Measurements from ENCODE around the gene RASSF3. TPM values are rescaled to one million over a fixed set of nuclear protein-coding genes. Genes with fewer than 3 reads are reported as not detected.
"Not testable (repeated sequence)": the region's sequence is repeated elsewhere in the genome, so short reads cannot be mapped to it uniquely, and the experiment has no call there.

RASSF3 gene
- total RNA-seq, 1 donor from 2014 or later, result 31.2 TPM

DNA sequence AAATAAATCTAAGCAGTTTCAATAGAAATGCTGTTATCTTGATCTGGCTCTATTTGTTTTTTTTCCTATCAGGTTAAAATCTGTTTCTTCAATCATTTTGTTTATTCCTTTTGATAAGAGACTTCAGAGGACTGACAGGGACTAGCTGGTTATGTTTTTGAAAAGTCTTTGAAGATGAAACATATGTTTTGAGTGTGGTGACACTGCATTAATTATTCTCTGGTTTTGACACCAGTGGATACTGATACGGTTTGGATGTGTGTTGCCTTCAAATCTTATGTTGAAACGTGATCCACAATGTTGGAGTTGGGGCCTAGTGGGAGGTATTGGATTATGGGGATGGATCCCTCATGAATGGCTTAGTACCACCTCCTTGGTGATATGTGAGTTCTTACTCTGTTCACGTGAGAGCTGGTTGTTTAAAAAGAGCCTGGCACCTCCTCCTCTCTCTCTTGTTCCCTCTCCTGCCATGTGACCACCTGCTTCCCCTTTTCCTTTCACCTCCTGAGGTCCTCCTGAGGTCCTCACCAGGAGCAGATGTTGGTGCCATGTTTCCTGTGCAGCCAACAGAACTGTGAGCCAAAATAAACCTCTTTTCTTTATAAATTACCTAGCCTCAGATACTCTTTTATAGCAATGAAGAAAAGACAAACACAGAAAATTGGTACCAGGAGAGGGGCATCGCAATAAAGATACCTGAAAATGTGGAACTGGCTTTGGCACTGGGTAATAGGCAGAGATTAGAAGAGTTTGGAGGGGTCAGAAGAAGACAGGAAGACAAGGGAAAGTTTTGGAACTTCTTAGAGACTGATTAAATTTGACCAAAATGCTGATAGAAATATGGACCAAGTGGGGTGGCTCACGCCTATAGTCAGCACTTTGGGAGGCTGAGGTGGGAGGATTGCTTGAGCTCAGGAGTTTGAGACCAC lies 23.0 kb downstream of the RASSF3 start:
- no peak for DNase-seq

DNA sequence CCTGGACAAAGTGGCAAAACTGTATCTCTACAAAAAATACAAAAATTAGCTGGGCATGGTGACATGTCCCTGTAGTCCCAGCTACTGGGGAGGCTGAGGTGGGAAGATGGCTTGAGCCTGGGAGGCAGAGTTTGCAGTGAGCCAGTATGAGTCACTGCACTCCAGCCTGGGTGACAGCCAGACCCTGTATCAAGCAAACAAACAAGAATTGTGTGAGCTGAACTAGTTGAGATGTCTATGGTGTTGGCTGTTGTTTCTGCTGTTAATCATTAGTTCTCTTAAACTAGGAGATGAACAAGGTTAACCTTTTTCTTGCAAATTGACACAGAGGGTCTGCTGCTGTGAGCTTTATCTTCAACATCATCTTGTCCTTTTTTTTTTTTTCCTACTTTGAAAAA lies 23.6 kb downstream of the RASSF3 start:
- DNase-seq, result no peak

DNA sequence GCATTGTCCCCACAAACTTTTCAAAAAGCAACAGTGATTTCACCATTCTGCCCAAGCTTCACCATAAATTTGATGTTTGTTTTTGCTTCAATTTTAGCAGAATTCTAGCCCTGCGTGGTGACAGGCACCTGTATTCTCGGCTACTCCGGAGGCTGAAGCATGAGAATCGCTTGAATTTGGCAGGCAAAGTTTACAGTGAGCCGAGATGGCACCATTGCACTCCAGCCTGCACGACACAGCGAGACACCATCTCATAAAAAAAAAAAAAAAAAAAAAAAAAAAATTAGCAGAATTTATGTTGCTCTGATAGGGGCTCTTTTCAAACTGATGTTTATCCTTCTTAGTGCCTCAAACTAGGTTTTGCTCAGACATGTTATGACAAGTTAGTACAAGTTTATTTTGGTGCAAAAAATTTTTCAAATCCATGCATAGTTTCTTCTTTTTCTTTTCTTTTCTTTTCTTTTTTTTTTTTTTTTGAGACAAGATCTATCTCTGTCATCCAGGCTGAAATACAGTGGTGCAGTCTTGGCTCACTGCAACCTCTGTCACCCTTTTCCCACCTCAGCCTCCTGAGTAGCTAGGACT lies 24.3 kb downstream of the RASSF3 start:
- DNase-seq, result no peak

DNA sequence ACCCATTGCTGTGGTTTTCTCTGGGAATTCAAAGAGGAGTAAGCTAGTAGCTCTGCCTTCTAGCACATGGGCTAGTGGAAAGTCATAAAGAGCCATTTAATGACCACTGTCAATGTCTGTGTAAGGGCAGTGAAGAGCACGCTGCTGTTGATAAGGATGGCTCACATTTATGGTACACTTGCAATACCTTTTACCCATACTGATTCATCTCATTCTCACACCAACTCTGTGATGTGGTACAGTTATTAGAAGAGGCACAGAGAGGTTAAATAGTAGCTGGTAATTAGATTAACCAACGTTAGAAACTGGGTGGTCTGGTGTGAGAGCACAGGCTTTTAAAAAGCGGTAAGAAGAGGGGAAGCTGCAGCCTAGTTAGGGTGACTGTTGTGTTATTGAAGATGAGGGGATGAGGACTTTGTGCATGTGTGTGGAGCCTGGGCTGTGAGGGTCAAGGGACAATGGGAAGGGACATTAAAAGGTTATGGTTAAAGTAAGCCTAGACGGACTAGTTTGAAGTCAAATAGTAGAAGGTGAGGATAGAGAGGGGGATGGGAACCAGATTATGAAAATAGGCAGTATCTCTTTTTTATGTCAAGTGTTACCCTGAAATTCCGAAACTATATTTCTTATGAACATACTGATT lies 25.2 kb downstream of the RASSF3 start:
- DNase-seq, result no peak

DNA sequence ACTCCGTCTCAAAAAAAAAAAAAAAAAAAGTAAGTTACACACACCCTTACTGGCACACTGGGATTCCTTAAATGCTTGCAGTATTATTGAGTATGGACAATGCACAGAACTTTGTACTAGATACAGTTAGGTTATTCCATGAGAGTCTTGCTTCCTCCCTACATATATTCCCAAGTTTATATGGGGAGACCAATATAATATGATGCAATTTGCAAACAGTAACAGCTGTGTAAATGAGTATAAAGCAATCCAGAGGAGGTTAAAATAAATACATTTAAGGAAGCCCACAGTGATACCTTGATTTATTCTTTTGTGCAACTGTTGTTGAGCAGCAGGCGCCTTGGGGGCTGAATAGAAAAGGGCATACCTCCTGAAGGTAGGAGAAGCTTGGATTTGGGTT lies 26.6 kb downstream of the RASSF3 start:
- no peak for DNase-seq

DNA sequence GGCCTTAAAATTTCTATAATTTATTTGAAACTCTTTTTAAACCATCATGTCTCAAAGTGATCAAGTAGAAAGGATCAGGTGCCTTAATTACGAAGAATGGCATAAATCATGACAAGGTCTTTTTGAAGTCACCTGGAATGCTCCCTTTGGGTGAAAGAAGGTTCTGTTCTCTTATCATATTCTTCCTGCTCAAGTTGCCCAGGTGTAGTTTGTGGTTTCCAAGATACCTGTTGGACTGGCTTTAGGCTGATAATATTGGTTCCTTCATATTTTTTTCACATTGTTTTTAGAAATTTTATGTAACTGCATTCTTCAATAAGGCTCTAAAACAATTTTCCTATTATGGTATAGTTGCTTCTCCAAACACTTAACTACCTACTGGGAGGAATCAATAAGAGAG lies 29.2 kb downstream of the RASSF3 start:
- no peak for DNase-seq

DNA sequence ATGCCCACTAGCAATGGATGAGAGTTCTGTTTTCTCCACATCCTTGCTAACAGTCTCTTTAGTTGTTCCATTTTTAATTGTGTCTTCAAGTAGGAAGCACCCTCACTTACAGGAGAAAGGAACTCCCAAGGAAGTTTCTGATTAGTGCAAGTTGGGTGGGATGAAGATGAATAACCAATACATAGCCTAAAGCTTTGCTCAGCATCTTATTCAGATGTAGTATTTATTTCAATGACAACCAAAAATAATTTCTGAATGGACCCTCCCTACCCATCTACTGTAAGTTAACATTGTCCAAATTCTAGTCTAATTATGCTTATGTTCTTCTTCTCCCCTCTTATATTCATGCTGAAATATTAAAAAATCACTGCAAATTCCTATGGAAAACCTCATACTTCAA lies 36.0 kb downstream of the RASSF3 start:
- DNase-seq, result no peak

DNA sequence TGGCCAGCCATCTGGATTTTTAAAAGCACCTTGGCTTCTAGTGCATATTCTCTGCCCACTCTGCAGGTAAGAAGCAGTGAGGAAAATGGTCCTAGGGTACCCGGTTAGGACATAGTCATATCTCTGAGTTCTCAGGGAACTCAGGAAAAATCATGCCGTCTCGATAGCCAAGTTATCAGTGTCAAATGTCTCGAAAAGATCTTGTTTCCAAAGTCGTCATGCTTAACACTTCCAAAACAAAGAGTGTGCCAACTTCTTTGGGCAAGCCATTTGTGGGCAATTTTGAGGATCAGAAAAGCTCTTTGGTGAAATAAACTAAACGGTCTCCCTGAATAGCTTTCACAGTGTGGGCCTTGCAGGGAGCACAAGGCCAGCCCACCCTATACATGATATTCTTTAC lies 39.2 kb downstream of the RASSF3 start:
- DNase-seq, result peak; percentile 65

DNA sequence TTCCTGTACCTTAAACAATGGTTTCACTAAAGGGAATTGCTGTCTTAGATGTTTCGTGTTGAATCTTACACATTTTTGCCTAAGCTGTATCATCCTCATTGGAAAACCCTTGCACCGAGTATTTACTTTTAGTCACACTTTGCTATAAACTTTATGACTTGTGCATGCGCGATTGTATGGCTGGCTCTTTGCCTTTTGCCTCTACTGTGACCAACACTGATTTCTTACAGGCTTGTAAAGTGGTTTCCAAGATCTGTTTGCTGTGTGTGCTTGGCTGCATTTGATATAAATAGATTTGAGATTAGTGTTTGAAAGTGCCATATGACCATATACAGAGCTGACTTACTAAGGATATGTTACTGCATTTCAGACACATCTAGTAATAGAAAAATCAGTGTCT lies 40.5 kb downstream of the RASSF3 start:
- peak; percentile 55 for DNase-seq

DNA sequence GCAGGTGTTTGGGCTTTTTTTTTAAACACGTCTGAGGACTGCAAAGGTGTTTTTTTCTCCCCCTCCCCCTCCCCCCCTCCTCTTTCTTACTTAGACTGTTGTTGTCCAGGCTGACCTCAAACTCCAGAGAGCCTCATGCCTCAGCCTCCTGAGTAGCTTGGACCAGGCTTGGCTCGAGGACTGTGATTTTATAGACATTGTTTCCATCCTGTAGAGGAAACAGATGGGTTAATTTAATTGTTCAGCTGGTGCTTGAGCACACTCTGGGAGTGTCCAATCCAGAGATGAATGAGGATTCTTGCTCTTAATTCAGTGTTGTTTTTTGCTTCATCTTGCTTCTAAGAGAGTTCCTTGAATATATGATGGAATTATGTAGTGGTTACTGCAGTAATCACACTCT lies 42.1 kb downstream of the RASSF3 start:
- no peak for DNase-seq

DNA sequence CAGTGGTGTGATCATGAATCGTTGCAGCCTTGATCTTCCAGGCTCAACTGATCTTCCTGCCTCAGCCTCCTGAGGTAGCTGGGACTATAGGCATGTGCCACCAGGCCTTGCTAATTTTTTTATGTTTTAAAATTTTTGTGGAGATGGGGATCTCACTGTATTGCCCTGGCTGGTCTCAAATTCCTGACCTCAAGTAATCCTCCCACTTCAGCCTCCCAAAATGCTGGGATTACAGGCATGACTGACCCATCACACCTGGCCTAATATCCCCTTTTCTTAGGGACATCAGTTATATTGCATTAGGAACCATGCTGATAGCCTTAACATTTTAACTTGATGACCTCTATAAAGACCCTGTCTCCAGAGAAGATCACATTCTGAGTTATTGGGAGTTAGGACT lies 42.8 kb downstream of the RASSF3 start:
- no peak for DNase-seq

DNA sequence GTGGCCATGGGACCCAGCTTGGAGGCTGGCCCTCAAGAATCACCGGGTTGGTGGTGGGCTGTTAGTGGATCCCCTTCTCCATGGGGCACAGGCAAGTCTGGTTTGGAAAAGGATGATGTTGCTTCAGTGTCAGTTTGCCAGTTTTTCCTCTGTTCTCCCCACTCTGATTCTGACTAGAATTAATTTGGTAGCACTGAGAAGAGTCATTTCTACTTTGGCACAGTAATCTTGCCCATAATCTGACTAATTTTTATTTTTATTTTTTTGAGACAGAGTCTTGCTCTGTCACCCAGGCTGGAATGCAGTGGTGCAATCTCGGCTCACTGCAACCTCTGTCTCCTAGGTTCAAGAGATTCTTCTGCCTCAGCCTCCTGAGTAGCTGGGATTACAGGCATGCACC lies 43.6 kb downstream of the RASSF3 start:
- DNase-seq, result not testable (repeated sequence)

DNA sequence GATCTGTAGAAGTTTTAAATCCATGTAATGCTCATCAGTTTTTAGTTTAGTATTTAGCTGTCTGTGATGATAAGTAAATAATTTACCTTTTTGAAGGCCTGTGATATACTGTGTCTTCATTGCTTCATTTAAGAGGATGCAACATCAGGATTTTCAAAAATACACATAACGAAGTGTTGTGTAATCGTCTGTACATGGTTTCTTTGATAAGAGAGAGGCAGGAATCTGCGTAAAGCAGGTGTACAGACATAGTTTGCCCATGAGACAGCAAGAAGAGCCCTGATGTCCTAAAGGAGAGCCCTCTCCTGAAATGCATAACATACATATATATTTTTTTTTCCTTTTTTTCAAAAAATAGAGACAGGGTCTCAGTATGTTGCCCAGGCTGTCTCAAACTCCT lies 44.8 kb downstream of the RASSF3 start:
- no peak for DNase-seq

DNA sequence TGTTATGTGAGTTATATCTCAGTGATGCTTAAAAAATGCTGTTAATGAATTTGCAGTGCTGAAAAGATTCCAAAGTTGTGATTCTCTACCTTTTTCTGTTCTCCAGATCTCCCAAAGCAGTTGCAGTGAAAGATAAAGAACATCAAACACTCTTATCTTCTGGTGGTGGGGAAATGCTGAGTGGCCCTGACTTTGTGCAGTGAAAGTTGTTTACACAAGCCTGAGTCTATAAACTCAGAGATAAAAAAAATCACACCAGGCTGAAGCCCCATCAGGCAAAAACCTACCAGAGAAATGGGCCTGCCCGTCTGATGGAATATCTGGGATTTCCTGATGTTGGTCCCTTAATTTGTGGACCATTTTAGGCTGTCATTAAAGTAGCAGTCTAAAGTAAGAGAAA lies 46.1 kb downstream of the RASSF3 start:
- DNase-seq, result no peak

DNA sequence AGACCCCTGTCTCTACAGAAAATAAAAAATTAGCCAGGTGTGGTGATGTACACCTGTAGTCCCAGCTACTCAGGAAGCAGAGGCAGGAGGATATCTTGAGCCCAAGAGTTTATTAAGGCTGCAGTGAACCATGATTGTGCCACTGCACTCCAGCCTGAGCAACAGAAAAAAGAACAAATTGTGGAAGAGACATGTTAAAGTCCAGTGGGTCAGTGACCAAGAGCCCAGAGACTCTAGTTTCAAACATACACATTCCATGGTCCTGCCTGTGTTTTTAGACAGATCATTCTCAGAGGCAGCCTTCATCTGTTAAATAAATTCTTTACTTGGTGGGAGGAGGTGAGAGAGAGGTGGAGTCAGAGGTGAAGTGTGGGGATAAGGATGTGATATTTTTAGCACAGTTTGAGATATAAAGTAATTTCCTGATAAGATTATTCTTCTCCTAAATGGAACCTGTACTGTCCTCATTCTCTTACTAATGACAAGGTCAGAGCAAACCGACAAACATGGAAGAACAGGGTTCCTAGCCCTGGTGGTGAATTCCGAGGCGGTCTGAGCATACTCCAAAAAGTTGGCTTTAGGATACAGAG lies 48.7 kb downstream of the RASSF3 start:
- no peak for DNase-seq

DNA sequence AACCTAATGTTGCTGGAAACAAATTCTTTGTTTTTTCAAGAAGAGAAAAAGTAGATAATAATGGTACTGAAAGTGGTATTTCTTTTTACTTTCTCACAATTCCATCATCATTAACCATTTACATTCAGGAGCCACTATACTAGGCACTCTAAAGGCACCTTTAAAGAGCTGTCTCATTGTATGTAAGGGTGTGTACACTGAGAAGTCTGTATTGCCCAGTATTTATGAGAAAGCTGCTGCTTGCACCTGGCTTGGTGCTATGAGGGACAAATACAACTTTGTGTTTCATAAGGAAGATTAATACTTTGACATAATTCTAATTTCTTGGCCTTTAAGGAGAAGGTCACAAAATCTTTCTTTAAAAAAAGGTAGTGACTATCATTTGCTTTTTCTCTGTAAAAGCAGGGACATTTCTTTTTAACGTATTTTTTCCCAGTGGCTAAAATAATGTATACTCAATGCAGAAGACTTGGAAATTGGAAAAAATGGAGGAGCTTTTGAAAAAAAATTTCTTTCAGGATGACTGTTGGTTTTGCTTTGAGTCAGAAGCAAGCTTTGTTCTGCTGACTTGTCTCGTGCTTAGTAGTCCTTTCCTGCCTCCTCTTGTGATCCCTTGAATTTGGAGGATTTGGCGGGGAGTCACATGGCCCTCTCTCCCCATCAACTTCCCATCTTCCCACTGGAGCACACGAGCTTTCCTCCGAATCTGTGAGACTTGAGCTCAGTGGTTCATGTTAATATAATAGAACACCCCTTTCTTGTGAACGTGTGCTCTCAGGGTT lies 50.1 kb downstream of the RASSF3 start:
- no peak for DNase-seq

DNA sequence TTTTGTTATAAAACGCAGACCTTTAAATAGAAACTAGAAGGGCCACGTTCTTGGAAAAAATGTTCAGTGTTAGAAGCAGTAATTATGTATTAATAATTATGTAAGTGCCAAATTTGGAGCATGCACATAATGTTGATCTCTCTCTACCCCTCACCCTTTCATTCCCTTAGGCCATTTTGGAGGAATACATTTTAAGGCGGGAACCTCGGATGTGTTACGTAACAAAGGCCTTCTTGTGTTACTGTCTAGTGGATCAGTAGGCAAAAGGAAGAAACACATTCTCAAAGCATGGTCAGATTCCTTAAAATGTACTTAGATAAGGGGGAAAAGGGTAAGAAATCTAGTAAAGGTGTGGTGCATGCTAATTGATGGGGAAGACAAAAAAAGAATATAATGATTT lies 52.7 kb downstream of the RASSF3 start:
- DNase-seq, result no peak

DNA sequence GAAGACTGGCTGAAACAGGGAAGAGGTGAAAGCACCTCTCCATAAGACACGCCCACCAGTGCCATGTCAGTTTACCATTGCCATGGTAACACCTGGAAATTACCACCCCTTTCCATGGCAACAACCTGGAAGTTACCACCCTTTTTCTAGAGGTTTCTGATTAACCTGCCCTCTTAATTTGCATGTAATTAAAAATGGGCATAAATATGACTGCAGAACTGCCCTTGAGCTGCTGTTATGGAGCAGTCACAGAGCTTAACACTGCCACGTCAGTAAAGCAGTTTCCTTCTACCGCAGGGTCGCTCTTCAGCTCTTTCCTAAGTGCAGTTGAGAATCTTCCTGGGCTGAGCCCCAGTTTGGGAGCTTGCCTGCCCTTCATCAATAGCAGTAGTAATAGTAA lies 55.2 kb downstream of the RASSF3 start:
- no peak for DNase-seq

DNA sequence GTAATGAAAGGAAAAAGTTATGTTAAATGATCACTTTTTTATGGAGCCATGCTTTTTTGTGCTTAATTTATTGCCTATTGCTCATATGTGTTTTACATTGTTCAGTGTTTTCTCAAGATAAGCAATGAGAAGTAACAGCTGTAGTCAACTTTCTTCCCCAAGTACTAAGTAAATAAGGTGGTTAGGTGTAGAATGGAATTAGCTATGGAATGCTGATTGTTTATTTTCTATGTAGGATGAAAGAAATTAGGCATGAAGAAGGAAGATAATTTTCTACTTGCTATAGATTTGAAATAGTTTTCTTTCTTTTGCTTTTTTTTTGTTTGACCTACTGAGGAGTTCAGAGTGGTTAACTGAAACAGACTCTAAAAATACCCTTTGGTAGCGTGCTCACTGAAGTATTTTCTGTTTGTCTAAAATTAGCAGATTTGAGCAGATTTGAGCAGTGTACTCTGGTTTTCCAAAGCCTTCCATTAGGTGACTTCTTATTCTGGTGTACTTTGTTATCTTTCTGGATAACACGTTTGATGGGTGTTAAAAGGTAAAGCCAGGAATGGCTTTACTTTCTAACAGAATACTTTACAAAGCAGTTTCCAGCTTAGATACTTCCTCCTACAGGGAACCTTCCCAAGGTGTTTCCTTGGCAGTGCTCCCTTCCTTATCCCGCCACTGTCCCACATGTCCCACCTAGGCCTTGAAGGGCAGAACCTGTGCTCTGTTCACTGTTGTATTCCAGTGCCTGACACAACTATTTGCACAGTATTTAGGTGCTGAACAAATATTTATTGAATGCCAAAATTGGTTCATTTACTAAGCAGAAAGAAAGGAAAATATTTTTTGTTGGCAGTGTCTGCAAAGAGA lies 56.0 kb downstream of the RASSF3 start:
- DNase-seq, result no peak

DNA sequence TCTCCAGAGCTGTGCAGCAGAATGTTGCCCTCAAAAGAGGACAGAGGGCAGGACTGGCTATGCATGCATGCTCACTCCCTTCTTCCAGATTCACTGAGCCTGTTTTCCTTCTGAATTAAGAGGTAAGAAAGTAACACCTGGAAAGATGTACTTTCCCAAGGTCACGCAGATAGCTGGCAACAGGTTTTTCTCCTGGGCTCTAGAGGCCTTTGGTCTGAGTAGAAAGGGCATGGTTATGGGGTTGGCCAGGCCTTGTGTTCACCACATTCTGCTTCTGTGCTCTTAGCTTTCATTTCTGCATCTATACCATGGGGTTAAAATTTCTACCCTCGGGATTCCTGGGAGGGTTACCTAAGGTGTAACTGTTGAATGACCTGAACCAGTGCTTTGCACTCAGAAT lies 57.5 kb downstream of the RASSF3 start:
- no peak for DNase-seq

DNA sequence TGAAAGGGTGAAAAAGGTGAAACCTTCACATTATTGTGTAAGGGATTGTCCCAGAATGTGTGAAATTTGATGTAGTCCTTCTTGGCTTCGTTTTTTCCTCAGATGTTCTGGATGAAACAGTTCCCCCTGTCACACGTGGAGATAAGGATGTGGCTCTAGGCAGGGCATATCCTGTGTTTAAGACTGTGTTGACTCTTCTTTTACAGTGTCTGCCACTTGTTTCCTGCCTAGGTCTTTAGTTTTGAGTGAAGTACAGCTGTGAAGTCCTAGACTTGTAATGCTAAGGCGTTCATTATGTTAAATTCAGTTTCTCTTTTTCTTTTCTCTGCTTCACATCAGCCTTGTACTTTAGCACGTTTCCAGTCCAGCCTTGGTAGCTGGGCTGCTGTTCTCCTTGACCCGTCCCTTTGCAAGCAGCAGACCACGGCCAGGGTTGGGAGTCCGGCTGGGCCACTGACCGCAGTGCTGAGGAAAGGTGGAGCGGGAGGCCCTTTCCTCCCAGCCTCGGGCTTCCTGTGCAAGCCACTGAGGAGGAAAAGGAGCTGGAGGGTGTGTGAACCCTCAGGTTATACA lies 59.1 kb downstream of the RASSF3 start:
- no peak for DNase-seq

Measured in tongue (tissue), 2 donors.